ENCODE data around the gene SAFB2. TPM values are rescaled to one million over a fixed set of nuclear protein-coding genes. Genes with fewer than 3 reads are reported as not detected.

The SAFB2 gene
- total RNA-seq, 1 donor from 2014 or later, result 91.9 TPM

GRCh38 chr19:5641171-5641570 is 18.6 kb upstream of the SAFB2 start:
- Mint-ChIP-seq H3K27ac (ENCODE audit: unreplicated experiment) (no peak overlapping the region), H3K4me1 (ENCODE audit: unreplicated experiment) (peaks cover 2% of the 10 kb centered on the region), H3K9me3 (ENCODE audit: unreplicated experiment) (no peaks in the 10 kb centered on the region), H3K36me3 (ENCODE audit: unreplicated experiment) (peaks cover 24% of the 10 kb centered on the region), H3K27me3 (ENCODE audit: unreplicated experiment) (no peaks in the 10 kb centered on the region), H3K4me3 (ENCODE audit: unreplicated experiment) (no peak overlapping the region)
- DNase-seq (ENCODE audit: extremely low spot score, unreplicated experiment), result no peak
- no peak for TF ChIP-seq CTCF (IDR thresholded peaks at IDR 0.05)

- H3K4me3 Mint-ChIP-seq (ENCODE audit: unreplicated experiment), result no peak overlapping the region
- no peaks in the 10 kb centered on the region for H3K27me3 Mint-ChIP-seq (ENCODE audit: unreplicated experiment)
- TF ChIP-seq CTCF (IDR thresholded peaks at IDR 0.05), result no peak
- no peaks in the 10 kb centered on the region for H3K9me3 Mint-ChIP-seq (ENCODE audit: unreplicated experiment)
- no peak for DNase-seq (ENCODE audit: extremely low spot score, unreplicated experiment)
- no peak overlapping the region for H3K27ac Mint-ChIP-seq (ENCODE audit: unreplicated experiment)
- H3K36me3 Mint-ChIP-seq (ENCODE audit: unreplicated experiment), result peaks cover 10% of the 10 kb centered on the region
- peaks cover 2% of the 10 kb centered on the region for H3K4me1 Mint-ChIP-seq (ENCODE audit: unreplicated experiment)
Observed at GRCh38 chr19:5637971-5638370, 15.4 kb upstream of the SAFB2 start.

- DNase-seq (ENCODE audit: extremely low spot score, unreplicated experiment), result no peak
- Mint-ChIP-seq H3K36me3 (ENCODE audit: unreplicated experiment) (peaks cover 7% of the 10 kb centered on the region), H3K9me3 (ENCODE audit: unreplicated experiment) (no peaks in the 10 kb centered on the region), H3K4me3 (ENCODE audit: unreplicated experiment) (no peak overlapping the region), H3K4me1 (ENCODE audit: unreplicated experiment) (peaks cover 9% of the 10 kb centered on the region), H3K27me3 (ENCODE audit: unreplicated experiment) (no peaks in the 10 kb centered on the region), H3K27ac (ENCODE audit: unreplicated experiment) (no peak overlapping the region)
- no peak for TF ChIP-seq CTCF (IDR thresholded peaks at IDR 0.05)
Observed at GRCh38 chr19:5635427-5635826, 12.9 kb upstream of the SAFB2 start.

GRCh38 chr19:5632657-5633056 is 10.1 kb upstream of the SAFB2 start:
- H3K27me3 Mint-ChIP-seq (ENCODE audit: unreplicated experiment), result no peaks in the 10 kb centered on the region
- H3K36me3 Mint-ChIP-seq (ENCODE audit: unreplicated experiment), result peaks cover 16% of the 10 kb centered on the region
- peaks cover 9% of the 10 kb centered on the region for H3K4me1 Mint-ChIP-seq (ENCODE audit: unreplicated experiment)
- no peaks in the 10 kb centered on the region for H3K9me3 Mint-ChIP-seq (ENCODE audit: unreplicated experiment)
- DNase-seq (ENCODE audit: extremely low spot score, unreplicated experiment), result no peak
- no peak overlapping the region for H3K4me3 Mint-ChIP-seq (ENCODE audit: unreplicated experiment)
- no peak overlapping the region for H3K27ac Mint-ChIP-seq (ENCODE audit: unreplicated experiment)
- TF ChIP-seq CTCF (IDR thresholded peaks at IDR 0.05), result no peak

- DNase-seq (ENCODE audit: extremely low spot score, unreplicated experiment), result no peak
- no peak for TF ChIP-seq CTCF (IDR thresholded peaks at IDR 0.05)
- Mint-ChIP-seq H3K36me3 (ENCODE audit: unreplicated experiment) (peaks cover 19% of the 10 kb centered on the region), H3K9me3 (ENCODE audit: unreplicated experiment) (no peaks in the 10 kb centered on the region), H3K4me3 (ENCODE audit: unreplicated experiment) (no peak overlapping the region), H3K4me1 (ENCODE audit: unreplicated experiment) (peaks cover 9% of the 10 kb centered on the region), H3K27ac (ENCODE audit: unreplicated experiment) (no peak overlapping the region), H3K27me3 (ENCODE audit: unreplicated experiment) (no peaks in the 10 kb centered on the region)
Observed at GRCh38 chr19:5632241-5632612, 9.7 kb upstream of the SAFB2 start.
